GM19035 (cell line): ENCODE data around the gene PPP2R3A.
"Not testable (repeated sequence)": the region's sequence is repeated elsewhere in the genome, so short reads cannot be mapped to it uniquely, and the experiment has no call there.

Experiments used
- ATAC-seq: cut with Tn5 transposase; IDR thresholded peaks from one replicate; pipeline ENCODE4 v1.9.1; 2021; ENCODE audit not compliant: unreplicated experiment

Gene PPP2R3A, protein sequence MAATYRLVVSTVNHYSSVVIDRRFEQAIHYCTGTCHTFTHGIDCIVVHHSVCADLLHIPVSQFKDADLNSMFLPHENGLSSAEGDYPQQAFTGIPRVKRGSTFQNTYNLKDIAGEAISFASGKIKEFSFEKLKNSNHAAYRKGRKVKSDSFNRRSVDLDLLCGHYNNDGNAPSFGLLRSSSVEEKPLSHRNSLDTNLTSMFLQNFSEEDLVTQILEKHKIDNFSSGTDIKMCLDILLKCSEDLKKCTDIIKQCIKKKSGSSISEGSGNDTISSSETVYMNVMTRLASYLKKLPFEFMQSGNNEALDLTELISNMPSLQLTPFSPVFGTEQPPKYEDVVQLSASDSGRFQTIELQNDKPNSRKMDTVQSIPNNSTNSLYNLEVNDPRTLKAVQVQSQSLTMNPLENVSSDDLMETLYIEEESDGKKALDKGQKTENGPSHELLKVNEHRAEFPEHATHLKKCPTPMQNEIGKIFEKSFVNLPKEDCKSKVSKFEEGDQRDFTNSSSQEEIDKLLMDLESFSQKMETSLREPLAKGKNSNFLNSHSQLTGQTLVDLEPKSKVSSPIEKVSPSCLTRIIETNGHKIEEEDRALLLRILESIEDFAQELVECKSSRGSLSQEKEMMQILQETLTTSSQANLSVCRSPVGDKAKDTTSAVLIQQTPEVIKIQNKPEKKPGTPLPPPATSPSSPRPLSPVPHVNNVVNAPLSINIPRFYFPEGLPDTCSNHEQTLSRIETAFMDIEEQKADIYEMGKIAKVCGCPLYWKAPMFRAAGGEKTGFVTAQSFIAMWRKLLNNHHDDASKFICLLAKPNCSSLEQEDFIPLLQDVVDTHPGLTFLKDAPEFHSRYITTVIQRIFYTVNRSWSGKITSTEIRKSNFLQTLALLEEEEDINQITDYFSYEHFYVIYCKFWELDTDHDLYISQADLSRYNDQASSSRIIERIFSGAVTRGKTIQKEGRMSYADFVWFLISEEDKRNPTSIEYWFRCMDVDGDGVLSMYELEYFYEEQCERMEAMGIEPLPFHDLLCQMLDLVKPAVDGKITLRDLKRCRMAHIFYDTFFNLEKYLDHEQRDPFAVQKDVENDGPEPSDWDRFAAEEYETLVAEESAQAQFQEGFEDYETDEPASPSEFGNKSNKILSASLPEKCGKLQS (N-terminal part only)

DNA sequence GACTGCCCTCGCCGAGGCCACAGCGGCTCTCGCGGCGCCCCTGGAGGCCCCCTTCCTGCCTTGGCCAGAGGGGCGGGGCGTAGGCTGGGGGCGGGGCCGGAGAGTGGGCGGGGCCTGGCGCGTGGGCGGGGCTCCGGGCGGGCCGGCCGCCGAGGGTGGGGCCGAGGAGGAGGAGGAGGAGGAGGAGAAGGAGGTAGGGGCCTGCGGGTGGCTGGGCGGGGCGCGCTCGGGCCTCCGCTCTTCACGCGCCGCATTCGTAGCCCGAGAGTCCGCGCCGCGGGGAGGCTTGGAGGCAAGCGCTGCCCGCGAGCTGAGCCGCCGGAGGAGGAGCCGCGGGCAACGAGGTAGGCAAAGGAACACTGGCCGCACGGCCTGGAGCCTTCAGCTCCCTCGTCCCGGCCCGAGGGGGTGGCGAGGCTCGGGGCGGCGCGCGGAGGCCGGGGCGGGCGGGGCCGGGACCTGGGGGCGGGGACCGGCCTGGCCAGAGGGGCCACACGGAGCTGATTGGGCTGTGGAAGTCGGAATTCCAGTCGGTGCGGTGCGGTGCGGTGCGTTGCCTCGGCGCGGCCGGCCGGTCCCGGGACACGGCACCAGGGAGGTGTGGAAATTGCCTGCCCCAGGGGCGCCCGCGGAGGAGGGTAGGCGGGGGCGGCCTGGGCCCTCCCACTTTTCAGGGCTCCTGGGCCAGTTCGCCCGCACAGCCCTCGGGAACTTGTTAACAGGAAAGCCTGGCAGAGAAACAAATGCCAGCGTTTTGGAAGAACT is at the start of gene PPP2R3A:
TSS of gene PPP2R3A (plus strand) at position 223 of the 765 bp plus-strand sequence. CDS start 35,771 bp downstream, outside the sequence.
- peak; percentile 85 for ATAC-seq

DNA sequence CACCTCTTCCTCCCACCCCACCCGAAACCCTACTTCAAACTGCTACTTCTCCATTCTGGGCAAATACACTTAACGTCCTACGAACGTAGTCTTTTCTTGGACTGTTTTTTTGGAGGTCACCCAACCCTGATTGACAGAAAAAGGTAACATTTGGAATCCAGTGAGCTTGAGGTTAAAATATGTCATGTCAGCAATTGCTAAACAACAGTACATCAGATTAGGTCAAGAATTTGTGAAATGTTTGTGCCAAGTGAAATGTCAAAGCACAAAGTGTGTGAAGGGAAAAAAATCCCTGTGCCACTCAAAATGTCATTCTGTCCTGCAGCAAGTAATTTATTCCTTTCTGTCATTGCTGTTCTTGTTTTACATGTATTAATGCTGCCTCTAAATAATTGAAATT is 49.2 kb upstream of the PPP2R3A start:
- no peak for ATAC-seq

DNA sequence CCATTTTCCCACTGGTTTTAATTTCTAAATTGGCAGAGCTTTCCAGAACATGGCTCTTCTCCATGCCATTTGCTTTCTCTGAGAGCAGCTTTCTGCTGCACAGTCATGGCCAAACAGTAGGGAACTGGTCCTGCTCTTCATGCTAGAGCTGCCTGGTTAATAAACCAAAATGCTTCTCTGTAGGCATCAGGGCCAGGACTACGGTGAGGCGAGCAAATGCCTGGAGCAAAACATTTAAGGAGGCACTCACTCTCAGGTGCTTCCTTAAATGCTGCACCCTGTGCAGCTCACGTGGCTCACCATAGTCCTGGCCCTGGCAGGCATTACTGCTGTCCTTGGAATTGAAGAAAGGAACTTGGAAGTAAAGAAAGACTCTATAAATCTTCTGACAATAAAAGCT is 48.5 kb upstream of the PPP2R3A start:
- ATAC-seq: no peak

DNA sequence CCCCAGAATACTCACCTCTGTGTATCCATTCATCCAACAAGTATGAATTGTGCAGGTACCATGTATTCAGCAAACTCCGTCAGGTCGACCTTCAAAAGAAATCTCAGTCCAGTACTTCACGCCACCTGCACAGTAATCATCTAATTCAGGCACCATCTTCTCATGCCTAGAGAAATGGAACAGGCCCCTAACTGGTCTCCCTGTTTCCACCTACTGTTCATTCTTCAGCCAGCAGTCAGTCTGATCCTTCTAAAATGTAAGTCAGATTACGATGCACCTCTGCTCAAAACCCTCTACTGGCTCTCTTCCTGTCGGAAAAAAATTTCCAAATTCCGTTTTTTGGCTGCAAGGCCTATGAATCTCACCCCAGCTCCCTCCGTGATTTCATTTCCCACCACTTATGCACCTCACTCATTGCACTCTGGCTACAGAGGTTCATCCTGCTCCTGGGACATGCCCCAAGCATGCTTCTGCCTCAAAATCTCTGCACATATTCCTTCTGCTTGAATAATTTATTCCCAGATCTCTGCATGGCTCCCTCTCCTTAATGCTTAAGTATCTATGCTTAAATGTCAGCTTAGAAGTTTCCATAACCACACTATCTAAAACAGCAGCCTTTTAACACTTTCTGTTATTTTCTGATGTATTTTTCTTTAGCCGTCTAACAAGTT is 47.5 kb upstream of the PPP2R3A start:
- ATAC-seq: no peak

DNA sequence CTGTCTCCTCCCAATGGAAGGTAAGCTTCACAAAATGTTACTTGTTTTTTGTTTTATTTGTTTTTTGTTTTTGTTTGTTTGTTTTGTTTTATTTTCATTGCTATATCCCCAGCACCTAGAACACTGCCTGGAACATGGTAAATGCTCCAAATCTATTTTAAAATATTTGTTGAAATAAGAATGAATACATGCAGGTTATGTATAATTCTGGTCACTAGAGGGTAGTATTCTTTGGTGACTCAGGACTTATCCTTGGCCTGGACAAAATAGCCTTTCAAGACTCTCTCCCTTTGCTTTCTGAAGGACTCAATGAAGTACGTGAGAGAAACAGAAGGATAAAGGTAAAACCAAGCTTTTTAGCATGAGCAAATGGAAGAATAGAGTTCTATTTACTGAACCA is 46.9 kb upstream of the PPP2R3A start:
- ATAC-seq: no peak

DNA sequence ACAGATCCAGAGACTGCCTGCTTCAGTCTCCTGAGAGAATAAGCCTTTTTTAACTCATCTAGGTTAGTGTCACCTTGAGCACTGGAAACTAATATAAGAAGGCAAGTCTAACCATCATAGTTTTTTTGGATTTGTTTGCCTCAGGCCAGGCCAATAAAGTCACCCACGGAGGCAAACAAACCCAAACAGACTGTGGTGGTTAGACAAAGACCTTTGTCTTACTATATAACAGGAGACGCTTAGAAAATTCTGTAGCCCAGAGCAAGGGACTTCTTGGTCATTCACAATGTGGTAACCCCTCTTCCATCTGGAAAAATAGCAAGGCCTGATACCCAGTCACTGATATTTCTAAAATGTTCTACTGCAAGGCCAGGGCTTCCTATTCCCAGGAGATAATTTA is 45.3 kb upstream of the PPP2R3A start:
- no peak for ATAC-seq

DNA sequence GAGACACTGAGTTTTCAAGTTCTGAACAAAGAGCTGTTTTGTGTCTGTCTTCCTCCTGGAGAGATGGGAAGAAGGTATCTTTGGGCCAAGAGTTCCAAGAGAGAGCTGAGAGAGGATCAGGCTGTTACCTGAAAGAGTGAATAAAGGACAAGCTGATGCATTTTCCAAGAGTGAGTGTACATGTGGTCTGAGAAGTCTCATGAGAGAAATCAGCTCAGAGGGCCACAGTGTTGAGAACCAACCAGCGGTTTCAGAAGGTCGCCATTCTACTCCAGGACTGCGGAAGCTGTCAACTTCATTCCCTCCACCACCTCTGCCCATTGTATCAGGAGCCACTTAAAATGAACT is 42.7 kb upstream of the PPP2R3A start:
- ATAC-seq: no peak

DNA sequence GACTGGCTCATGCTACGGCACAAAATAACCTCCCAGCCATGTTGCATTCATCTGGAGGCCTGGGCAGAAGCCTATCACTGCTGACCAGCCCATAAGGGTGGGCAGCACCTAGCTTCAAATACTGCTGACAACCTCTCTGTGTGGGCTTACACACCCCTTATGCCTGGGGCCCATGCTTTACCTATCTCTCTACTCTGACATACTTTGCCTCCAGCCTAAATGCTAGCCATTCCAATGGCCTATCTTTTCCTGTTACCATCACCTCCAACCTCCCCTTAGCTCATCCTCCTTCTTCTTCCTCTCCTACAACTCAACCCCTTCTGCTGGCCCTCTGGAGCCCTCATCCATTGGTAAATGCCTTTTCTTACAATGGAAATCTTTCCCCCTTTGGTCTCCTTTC is 41.0 kb upstream of the PPP2R3A start:
- ATAC-seq: no peak

DNA sequence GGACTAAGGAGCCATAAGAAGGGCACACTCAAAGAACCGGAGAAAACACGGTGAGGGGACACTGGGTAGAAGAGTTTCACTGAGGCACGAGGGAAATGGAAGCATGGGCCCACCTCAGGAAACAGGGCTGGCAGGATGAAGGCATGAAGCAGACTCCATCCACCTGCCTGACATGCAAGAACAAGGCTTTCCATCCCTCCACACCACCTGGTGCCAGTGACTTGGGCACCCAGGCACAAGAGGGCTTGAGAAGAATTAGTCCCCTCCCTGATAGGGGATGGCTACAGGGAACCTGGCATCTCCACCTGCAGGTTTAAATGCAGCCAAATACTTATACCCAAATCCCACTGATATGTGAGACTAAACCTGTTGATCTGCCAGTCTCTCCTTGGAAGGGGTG is 38.9 kb upstream of the PPP2R3A start:
- no peak for ATAC-seq

DNA sequence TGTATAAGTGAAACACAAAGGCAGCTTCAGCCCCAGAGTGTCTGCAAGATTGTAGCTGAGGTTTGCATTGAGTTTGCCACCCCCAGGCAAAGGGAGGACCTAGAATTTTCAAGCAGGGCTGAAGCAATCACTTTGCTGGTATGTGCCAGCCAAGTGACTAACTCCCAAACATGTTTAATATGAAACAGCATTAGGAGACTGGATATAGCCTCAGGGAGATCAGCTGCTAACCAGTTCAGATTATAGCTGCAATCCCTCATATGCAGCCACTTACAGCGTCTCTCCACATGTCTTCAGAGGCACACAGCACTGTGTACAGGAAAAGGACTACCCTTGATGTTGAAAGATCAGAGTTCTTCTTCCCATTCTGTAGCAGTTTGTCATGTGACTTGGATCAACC is 38.4 kb upstream of the PPP2R3A start:
- no peak for ATAC-seq

DNA sequence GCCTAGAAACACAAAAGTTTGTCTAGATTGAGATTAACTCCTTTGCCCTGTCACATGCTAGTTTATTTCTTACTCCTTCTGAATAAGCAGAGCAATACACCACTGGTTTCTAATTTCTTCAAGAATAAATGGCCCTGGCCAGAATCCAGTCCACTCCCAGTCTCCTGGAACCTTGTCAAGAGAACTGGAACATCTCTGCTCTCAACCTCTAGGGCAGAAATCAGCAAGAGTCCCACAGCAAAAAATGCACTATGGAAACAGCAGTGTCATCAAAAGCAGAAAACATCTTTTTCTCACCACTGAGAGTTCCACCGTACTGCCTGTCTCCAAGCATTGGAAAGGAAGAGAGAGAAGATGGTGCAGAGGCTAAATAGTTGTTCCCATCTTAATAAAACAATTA is 35.9 kb upstream of the PPP2R3A start:
- ATAC-seq: no peak

DNA sequence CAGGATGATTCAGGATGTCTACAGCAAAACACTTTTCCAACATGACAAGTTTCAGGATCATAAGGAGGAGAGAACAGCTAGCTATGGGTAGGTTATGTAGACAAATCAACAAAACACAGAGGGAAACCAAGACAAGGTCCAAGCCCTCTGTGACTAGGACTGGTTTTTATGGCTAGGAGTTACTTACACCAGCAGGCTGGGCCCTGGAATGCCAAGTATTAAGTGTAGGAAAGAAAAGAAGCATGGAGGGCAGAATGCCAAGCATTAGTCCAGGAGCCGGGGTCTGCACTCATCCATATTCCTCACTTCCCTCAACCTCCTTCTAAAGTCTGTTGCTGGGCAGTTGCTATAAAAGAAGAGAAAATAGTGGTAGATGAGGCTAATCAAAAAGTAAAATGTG is 35.3 kb upstream of the PPP2R3A start:
- ATAC-seq: no peak

DNA sequence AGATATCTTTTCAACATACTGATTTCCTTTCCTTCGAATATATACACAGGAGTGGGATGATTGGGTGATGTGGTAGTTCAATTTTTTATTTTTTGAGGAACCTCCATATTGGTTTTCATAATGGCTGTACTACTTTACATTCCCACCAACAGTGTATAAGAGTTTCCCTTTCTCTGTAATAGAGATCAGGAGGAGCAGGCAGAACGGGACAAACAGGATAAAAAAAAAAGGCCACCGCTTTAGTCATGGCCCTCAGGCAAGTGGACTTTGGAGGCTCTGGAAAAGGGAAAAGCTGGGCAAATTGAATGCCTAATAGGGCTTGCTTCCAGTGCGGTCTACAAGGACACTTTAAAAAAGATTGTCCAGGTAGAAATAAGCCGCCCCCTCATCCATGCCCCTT is 30.4 kb upstream of the PPP2R3A start:
- not testable (repeated sequence) for ATAC-seq

DNA sequence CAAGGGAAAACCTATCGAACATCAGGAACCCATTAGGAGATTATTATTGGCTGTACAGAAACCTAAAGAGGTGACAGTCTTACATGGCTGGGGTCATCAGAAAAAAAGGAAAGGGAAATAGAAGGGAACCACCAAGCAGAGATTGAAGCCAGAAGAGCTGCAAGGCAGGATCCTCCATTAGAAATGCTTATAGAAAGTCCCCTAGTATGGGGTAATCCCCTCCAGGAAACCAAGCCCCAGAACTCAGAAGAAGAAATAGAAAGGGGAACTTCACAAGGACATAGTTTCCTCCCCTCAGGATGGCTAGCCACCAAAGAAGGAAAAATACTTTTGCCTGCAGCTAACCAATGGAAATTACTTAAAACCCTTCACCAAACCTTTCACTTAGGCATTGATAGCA is 27.8 kb upstream of the PPP2R3A start:
- ATAC-seq: not testable (repeated sequence)

DNA sequence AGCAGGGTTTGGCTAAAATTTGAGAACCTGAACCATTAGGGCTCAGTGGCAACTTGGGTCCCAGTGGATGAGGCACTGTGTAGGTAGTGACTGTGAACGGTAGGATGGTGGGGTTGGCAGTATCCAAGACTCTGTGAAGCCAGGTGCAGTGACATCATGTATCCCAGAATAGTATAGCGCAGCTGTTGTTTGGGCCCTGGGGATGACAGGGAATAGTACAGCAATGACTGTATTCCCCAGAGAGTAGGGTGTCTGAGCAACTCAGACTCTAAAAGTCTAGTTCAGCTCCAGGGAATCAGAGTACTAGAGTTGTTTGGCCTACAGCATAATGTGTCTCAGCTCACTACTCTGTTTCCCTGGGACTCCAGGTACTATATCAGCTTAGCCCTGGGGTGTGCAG is 20.7 kb upstream of the PPP2R3A start:
- ATAC-seq: no peak

DNA sequence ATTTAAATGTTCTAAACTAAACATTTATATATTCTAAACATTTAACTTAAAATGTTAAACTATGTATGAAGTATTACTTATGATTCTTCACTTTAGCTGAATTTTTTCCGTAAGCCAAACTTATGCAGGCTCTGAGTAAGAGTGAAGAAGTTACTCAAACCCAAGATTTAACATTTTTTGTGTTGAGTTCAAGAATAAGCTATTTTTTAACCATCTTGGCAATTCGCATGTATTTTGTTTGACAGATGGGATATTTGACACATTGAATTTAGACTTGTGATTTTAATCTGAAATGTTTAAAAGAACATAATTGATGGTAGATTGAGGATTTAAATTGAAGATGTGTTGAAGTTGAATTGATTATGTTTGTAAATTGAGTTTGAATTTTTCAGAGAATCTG is 14.6 kb upstream of the PPP2R3A start:
- ATAC-seq: no peak

DNA sequence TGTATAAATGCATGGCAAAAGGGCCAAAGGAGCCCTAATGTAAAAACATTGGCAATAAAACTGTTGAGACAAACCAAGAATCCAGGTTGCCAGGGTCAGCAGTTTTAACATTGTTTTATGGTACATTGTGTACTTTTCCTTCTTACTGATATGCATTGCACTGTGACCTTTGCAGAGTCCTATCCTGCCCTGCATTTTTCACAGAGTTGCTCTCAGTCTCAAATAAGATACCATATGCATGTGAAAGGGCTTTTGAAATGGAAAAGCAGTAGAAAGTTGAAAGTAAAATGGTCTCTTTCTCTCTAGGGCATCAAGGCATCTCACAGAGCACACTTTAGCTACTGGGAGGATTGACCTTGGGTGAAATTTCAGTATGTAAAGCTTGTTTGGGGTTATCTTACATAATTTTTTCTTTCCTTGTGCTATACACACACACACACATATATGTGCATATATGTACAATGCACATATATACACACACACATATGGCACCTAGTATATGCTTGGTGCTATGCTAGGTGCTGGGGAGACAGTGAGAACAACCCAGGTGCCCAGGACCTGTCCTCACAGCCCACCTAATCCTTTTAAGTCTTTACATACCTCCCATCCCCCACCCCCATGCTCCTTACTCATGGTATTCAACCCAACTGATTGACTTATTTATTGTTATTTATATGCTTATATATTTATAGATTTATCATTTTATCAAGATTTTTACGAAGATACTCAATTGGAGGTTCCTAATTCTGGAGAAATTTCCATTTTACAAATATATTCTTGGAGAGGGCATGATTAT is 1.2 kb upstream of the PPP2R3A start:
- no peak for ATAC-seq

DNA sequence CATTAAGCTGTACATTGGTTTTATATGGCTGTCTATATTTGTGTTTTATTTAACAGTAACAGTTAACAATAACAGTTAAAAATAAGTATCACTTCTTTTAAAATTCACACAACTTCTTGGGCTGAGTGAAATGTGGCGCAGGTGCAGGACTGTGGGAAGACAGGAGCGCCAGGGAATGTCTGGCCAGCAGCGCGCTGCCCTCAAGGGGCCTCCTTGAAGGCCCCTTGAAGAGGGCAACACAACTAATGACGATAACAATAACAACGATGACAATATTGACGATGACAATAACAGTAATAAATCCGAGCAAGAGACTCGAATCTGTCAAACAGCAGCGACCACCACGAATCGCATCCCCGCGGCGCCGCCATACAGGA is 411 bp upstream of the PPP2R3A start:
- no peak for ATAC-seq

DNA sequence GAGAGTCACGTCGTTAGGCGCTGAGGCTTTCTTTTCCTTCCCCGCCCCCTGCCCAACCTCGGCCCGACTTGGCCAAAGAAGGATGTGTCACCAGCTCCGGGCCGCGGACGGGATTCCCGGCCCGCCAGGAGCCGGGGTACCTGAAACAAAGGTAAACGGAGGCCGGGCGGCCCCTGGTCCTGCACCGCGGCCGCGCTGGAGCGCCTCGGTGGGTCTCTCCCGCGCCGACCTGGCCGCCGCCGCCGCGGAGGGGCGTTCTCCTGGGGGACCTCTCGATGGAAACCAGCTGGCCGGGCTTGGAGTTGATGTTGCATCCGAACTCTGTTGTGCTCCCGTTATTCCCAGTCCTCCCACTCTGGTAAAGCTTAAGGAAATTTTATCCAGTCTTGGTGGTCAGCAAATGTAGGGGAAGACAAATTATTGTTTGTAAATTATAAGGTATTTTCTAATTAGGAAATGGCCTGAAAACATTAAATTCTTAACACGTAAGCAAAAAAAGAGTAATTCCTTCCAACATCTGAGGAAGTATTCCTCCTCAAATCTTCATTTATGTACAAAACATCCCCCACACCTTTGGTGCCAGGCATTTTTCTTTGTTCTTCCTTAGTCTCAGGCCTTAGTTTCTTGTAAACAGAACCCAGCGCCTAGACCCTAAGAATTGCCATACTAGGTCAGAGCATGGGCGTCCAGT is 888 bp downstream of the PPP2R3A start:
- ATAC-seq: peak; percentile 2
